K562 (cell line): Measurements from ENCODE around the gene PAXIP1. TPM values are rescaled to one million over a fixed set of nuclear protein-coding genes. Genes with fewer than 3 reads are reported as not detected.

ENCODE experiments used
- CBFA2T3 ChIP-seq: fragments of 450-650 bp; IDR thresholded peaks from 2 replicates; pipeline ENCODE4 v1.6.1; 2017
- SMAD4 ChIP-seq: fragments of 250-450 bp; sonication (Bioruptor Pico); conservative IDR thresholded peaks from 2 replicates; pipeline ENCODE4 v1.8.0; 2021; ENCODE audit warnings: inconsistent platforms, mild to moderate bottlenecking, moderate library complexity
- TEAD4 ChIP-seq, 2 experiments: sonication (generic) in 1 of 2; formaldehyde crosslinking in 1 of 2; IDR thresholded peaks; 2 replicates each; pipeline versions ENCODE4 v1.6.1 to v1.8.0; 2012 to 2022; ENCODE audit warnings: borderline replicate concordance in 1 of 2, inconsistent platforms in 1 of 2, low read length in 1 of 2, mild to moderate bottlenecking in 1 of 2, missing genetic modification reagents in 1 of 2
- polyA plus RNA-seq, 8 experiments: library from polyadenylated mRNA; depleted of rRNA in 4 of 8; stranded (reverse) in 5 of 8; unstranded in 3 of 8; fragments of >200 nt; fragmentation: Nextera tagmentation in 2 of 8; fragmentation: Illumina TruSeq in 1 of 8; extraction: Ambion mirVana in 2 of 8; extraction: Trizol in 1 of 8; gene quantifications; 2 replicates each; pipeline versions ENCODE4 v1.2.1 to v1.2.3, GENCODE V29; 2011 to 2014; ENCODE audit warnings: inconsistent platforms in 1 of 8, missing spikeins in 1 of 8
- total RNA-seq, 7 experiments: library from RNA; depleted of rRNA in 6 of 7; stranded (reverse); fragments of >200 nt in 6 of 7; fragmentation: Illumina TruSeq in 2 of 7; extraction: Trizol in 2 of 7; gene quantifications; 2 replicates each; pipeline versions ENCODE4 v1.2.1 to v1.2.3, GENCODE V29; 2011 to 2021; ENCODE audit warnings: low replicate concordance in 1 of 7
- TF ChIP-seq, protein P1 (sequence below), 2 experiments: fragments of 450-650 bp in 1 of 2; sonication (generic) in 1 of 2; formaldehyde crosslinking in 1 of 2; IDR thresholded peaks; 2 replicates each; pipeline versions ENCODE4 v1.7.1 to v1.9.0; 2016 to 2022; ENCODE audit warnings: inconsistent platforms in 1 of 2, mild to moderate bottlenecking in 1 of 2, missing genetic modification reagents in 1 of 2

Gene PAXIP1
- total and polyA plus RNA-seq, 9 of the 15 experiments (the other 6 are each of a cell fraction or from before 2014, with no cell fraction given): 9.7 to 37.9 (median 28.4) TPM

DNA sequence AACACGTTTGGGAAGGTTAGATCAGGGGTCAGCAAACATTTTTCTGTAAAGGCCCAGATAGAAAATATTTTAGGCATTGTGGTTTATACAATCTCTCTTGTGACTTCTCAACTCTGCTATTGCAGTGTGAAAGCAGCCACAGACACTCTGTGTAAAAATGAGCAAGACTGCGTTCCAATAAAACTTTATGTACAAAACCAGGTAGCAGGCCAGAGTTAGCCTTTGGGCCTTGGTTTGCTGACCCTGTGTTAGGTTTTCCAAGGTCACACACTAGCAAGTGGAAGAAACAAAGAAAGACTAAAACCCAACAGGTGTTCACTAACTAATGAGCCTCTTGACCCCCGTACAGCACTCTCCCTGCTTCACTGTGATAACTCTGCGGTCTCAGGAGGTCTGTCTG is 14.9 kb upstream of the PAXIP1 start (continued):
- TF ChIP-seq, protein P1, sequence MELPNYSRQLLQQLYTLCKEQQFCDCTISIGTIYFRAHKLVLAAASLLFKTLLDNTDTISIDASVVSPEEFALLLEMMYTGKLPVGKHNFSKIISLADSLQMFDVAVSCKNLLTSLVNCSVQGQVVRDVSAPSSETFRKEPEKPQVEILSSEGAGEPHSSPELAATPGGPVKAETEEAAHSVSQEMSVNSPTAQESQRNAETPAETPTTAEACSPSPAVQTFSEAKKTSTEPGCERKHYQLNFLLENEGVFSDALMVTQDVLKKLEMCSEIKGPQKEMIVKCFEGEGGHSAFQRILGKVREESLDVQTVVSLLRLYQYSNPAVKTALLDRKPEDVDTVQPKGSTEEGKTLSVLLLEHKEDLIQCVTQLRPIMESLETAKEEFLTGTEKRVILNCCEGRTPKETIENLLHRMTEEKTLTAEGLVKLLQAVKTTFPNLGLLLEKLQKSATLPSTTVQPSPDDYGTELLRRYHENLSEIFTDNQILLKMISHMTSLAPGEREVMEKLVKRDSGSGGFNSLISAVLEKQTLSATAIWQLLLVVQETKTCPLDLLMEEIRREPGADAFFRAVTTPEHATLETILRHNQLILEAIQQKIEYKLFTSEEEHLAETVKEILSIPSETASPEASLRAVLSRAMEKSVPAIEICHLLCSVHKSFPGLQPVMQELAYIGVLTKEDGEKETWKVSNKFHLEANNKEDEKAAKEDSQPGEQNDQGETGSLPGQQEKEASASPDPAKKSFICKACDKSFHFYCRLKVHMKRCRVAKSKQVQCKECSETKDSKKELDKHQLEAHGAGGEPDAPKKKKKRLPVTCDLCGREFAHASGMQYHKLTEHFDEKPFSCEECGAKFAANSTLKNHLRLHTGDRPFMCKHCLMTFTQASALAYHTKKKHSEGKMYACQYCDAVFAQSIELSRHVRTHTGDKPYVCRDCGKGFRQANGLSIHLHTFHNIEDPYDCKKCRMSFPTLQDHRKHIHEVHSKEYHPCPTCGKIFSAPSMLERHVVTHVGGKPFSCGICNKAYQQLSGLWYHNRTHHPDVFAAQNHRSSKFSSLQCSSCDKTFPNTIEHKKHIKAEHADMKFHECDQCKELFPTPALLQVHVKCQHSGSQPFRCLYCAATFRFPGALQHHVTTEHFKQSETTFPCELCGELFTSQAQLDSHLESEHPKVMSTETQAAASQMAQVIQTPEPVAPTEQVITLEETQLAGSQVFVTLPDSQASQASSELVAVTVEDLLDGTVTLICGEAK (IDR thresholded peaks at IDR 0.05): peak; percentile 96
- TF ChIP-seq, protein P1 (CRISPR knock-in tag; IDR thresholded peaks at IDR 0.05): peak; percentile 93
- TF ChIP-seq TEAD4 (IDR thresholded peaks at IDR 0.05; ENCODE audit: low read length) (peak; percentile 19; the same call in 1 of the 2 replicates), TEAD4 (CRISPR knock-in tag; IDR thresholded peaks at IDR 0.05; ENCODE audit: borderline replicate concordance) (no peak), SMAD4 (0 out of 2 replicates have a peak, but pooled peaks have one; percentile 17), CBFA2T3 (peak; percentile 13; the same call in 1 of the 2 replicates)
